Epidermal melanocyte (primary cell): Measurements from ENCODE around the gene LIPC.

Experiments
- DNase-seq: peaks from one replicate; pipeline ENCODE4 v3.0.0; 2011; ENCODE audit warnings: low spot score; ENCODE audit not compliant: insufficient read length

Gene LIPC

DNA sequence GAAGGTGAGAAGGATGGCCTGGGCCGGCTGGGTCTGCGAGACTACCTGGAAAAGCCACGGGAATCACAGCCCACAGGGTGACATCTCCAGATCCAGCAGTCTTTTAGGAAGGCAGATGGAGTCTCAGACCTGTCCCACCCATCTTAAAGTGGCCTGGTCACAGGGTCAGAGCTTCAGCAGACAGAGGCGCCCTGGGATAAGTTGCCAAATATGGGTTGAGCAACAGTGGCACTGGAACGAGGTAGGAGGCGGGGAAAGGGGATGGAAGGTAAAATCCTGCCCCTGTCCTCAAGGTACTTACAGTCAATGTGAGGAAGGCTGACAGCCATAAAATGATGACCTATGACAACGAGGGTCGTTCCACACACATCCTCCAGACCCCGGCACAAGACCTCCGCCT is 80.7 kb downstream of the LIPC start:
- DNase-seq = no peak

GRCh38 chr15:58513008-58513407 is 81.2 kb downstream of the LIPC start:
- no peak for DNase-seq

GRCh38 chr15:58513726-58514336 is 82.0 kb downstream of the LIPC start:
- no peak for DNase-seq

DNA sequence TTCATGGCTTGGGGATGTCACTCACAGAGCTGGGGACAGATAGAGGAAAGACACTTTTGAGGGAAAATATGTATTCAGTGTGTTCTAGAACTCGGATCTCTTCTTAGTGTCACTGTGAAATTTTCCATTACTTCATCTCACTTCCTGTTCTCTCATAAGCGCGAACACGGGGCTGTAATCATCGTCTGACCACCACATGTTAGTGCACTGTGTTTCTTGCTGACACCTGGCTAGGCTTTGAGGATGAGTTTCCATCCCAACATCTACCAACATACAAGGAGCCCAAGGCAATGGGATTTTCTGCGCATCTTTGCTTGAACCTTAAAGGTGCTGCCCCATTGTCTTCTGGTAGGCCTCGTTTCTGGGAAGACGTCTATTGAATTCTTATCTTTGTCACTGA is 84.0 kb downstream of the LIPC start:
- DNase-seq = no peak

- DNase-seq = no peak
Observed at GRCh38 chr15:58517252-58517681, 85.5 kb downstream of the LIPC start.

GRCh38 chr15:58517682-58518525 is 86.1 kb downstream of the LIPC start:
- no peak for DNase-seq

DNA sequence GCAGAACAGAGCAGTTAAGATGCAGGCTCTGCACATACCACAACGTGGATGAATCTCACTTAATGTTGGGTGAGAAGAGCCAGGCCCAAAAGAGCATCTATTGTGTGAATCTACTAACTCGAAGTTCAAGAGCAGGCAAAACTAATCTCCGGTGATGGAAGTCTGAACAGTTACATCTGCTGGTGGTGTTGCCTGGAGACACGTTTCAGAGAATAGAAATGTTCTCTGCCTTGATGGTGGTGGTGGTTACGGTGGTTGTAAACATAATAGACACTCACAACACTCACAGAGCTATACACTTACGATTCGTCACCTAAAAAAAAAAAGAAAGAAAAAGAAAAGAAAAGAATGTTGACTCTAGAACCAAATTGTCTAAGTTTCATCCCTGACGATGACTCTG is 86.8 kb downstream of the LIPC start:
- DNase-seq = no peak

- no peak for DNase-seq
Observed at GRCh38 chr15:58519516-58519915, 87.7 kb downstream of the LIPC start.

- DNase-seq = no peak
Observed at GRCh38 chr15:58520464-58520863, 88.7 kb downstream of the LIPC start.

- no peak for DNase-seq
Observed at GRCh38 chr15:58520936-58521292, 89.1 kb downstream of the LIPC start.

DNA sequence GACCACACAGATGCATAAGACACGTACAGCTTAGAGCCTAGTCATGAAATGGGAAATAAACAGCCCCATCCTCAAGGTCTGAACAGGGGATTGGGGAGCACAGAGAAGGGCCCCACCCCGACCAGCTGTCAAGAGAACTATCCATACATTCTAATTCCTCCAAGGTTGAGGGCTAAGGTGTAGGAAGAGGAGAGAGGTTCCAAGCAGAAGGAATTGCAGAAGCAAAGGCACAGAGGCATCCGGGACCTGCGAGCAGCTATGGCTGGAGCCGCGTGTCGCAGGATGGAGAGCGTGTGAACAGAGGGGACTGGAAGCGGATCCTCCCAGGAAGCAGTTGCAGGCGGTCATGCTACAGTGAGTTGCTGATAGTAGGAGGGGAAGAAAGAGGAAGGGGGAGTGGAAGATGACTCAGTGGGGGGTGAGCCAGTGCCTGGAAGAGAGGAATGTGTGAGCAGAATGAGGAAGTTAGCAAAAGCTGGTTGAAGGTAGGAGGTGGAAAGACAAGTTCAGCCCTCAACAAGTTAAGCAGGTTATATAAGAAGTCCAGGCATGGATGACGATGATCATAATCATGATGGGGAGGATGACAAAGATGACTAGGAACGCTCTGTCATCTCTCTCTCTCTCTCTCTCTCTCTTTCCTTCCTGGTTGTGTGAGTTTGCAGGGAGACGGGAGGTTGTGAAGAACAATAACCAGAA is 89.7 kb downstream of the LIPC start:
- DNase-seq = no peak

GRCh38 chr15:58522391-58522790 is 90.6 kb downstream of the LIPC start:
- DNase-seq = peak; percentile 37

- no peak for DNase-seq
Observed at GRCh38 chr15:58522865-58523264, 91.1 kb downstream of the LIPC start.

GRCh38 chr15:58523634-58524033 is 91.8 kb downstream of the LIPC start:
- DNase-seq = no peak

- no peak for DNase-seq
Observed at GRCh38 chr15:58524247-58524646, 92.5 kb downstream of the LIPC start.

DNA sequence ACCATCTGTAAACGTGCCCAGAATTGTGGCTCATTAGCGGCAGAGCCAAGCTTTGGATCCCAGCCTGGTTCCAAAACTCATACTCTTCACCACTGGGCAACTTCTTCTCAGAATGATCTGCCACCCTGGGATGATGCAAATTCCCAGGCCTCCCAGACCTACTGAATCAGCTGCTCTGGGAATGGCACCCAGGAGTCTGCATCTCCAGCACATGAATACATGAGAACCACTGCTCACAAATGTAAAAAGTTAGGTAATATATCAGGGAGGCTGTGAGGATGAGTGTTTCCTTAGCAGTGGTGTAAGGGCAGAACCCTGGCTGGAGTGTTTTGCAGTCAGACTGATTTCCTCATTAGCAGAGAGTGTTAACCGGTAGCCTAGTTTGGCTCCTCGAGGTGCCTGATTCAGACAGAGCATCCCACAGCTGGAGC is 94.2 kb downstream of the LIPC start:
- DNase-seq = no peak

GRCh38 chr15:58526647-58527192 is 94.9 kb downstream of the LIPC start:
- no peak for DNase-seq

DNA sequence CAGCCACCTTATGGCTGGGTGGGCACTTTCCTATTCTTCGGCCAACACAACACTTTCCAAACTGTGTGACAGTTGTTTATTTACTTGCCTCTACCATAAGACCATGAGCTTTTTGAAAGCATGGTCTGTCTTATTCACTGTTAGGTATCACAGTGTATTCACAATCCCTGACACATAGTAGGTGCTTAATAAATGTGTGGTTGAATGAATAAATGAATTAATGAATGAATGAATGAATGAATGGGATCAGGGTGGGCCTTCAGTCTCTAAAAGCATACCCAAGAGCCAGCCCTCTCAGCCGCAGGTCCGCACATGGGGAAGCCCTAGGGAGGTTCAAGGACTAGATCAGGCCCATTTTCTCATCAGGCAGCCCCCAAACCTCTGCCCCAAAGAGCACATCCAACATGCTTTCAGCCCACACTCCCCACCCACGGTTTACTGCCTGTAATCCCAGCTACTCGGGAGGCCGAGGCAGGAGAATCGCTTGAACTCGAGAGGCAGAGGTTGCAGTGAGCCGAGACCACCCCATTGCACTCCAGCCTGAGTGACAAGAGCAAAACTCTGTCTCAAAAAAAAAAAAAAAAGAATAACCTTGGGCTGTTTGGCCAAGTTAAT is 95.9 kb downstream of the LIPC start:
- no peak for DNase-seq

GRCh38 chr15:58528188-58528870 is 96.5 kb downstream of the LIPC start:
- no peak for DNase-seq

DNA sequence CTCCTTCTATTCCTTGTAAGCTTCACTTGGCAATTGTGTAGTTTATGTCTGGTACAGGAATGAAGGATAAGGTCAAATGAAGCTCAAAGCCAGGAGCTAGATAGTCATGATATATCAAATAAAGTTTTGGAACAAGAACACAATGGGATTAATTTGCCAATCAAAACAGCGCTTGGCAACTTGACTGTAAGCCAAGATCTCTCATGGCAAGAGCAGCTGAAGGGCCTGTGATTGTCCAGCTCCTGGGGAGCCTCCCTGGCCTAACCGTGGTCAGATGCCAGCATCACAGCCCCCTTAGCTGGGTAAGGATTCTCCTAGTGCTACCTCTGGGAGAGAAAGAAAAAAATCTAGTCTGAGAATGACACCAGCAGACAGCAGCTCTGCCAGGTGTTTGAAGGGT is 97.2 kb downstream of the LIPC start:
- DNase-seq = no peak

DNA sequence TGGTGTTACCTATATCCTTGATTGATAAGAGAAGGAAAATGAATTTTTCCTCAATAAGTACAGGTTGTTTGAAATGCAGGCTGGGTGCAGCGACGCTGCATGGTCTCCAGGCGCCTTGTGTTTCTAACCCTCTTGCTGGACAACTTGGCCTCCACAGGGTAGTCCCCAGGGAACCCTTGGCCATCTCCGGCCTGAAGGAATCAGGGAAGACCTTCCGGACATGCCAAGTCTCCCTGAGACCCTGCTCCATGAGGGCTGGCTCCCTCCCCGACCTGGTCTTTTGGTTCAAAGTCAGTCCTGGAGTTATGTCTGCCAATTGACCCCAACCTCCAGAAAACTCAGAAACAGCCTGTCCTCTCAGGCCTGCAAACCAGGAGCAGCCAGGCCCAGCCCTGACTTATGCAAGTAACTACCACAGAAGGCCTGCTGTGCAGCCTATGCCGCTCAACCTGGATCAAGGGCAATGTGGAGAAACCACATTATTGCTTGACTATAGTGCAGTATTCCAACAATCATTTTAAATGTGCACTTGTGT is 98.3 kb downstream of the LIPC start:
- no peak for DNase-seq
